H1 (cell line): ENCODE results near the gene EPB42. TPM values are rescaled to one million over a fixed set of nuclear protein-coding genes. Genes with fewer than 3 reads are reported as not detected.
A peak's percentile ranks its signal among the peaks of the same experiment; 100 is the strongest.

Experiments used
- CTCF ChIA-PET: fragments of 300-600 bp; sonication (Branson Sonifier 250); formaldehyde crosslinking; loops from one replicate; lab custom pipeline; 2021; ENCODE audit not compliant: partially characterized antibody; lab: Charles Lee
- POLR2A ChIA-PET: fragments of 300-600 bp; sonication (Branson Sonifier 250); formaldehyde crosslinking; loops from one replicate; lab custom pipeline; 2021; ENCODE audit warnings: inconsistent platforms; ENCODE audit not compliant: partially characterized antibody; lab: Charles Lee
- DNase-seq, 2 experiments: peaks; one replicate each; pipeline versions ENCODE4 v3.0.0 to v3.0.0-alpha.2; 2010 to 2022; ENCODE audit warnings: low spot score in 2 of 2, low read depth in 1 of 2, mixed read lengths in 1 of 2
- FAIRE-seq: peaks from 2 replicates; lab custom pipeline; 2011; peaks lifted over from hg19 to GRCh38; lab: Jason Lieb, UNC
- H2AFZ ChIP-seq: 2 replicates; pipeline ENCODE4 v1.8.1; 2012; ENCODE audit warnings: low read length, inconsistent platforms
- H2AK5ac ChIP-seq: 2 replicates; pipeline ENCODE4 v1.6.1; 2013; ENCODE audit warnings: low read depth, low read length
- H2BK120ac ChIP-seq: replicated peaks from 2 replicates; pipeline ENCODE3; 2013; ENCODE audit warnings: low read depth, low read length, inconsistent platforms
- H2BK12ac ChIP-seq: 2 replicates; pipeline ENCODE4 v1.6.1; 2013; ENCODE audit warnings: low read depth, low read length
- H2BK15ac ChIP-seq: 2 replicates; pipeline ENCODE4 v1.6.1; 2013; ENCODE audit warnings: low read length
- H2BK20ac ChIP-seq: 2 replicates; pipeline ENCODE4 v1.6.1; 2013; ENCODE audit warnings: low read length
- H2BK5ac ChIP-seq: 2 replicates; pipeline ENCODE4 v1.6.1; 2013; ENCODE audit warnings: low read depth, low read length
- H3K14ac ChIP-seq: 2 replicates; pipeline ENCODE4 v1.6.1; 2013; ENCODE audit warnings: inconsistent platforms; ENCODE audit not compliant: insufficient read length
- H3K18ac ChIP-seq: 2 replicates; pipeline ENCODE4 v1.6.1; 2013; ENCODE audit warnings: low read length; ENCODE audit errors: extremely low read depth
- H3K23ac ChIP-seq: 2 replicates; pipeline ENCODE4 v1.6.1; 2013; ENCODE audit warnings: inconsistent platforms; ENCODE audit not compliant: insufficient read length
- H3K23me2 ChIP-seq: 2 replicates; pipeline ENCODE4 v1.6.1; 2013; ENCODE audit warnings: low read depth, low read length
- H3K27ac ChIP-seq: 2 replicates; pipeline ENCODE4 v1.6.1; 2011; ENCODE audit warnings: low read depth, low read length, inconsistent platforms
- H3K27me3 ChIP-seq, 4 experiments: replicated peaks in 1 of 4; 1 replicate in 1 of 4; 2 replicates in 3 of 4; pipeline versions ENCODE4 v1.6.1 to v1.8.1; 2011 to 2013; ENCODE audit warnings: low read length in 3 of 4, mild to moderate bottlenecking in 3 of 4, inconsistent platforms in 2 of 4, mixed read lengths in 2 of 4, moderate library complexity in 1 of 4; ENCODE audit not compliant: control insufficient read depth in 3 of 4, insufficient read depth in 3 of 4; ENCODE audit errors: extremely low read depth in 1 of 4
- H3K36me3 ChIP-seq, 4 experiments: 2 replicates each; pipeline versions ENCODE4 v1.6.1 to v1.8.1; 2011 to 2013; ENCODE audit warnings: mild to moderate bottlenecking in 4 of 4, low read length in 3 of 4, moderate library complexity in 2 of 4, control low read depth in 1 of 4, inconsistent platforms in 1 of 4; ENCODE audit not compliant: insufficient read depth in 4 of 4, control insufficient read depth in 2 of 4
- H3K4ac ChIP-seq: replicated peaks from 2 replicates; pipeline ENCODE3; 2013; ENCODE audit warnings: low read length, low read depth, mixed read lengths, inconsistent platforms; ENCODE audit not compliant: insufficient read length
- H3K4me1 ChIP-seq, 4 experiments: replicated peaks in 1 of 4; 1 replicate in 1 of 4; 2 replicates in 3 of 4; pipeline versions ENCODE4 v1.6.1 to v1.8.1; 2011 to 2013; ENCODE audit warnings: low read length in 3 of 4, inconsistent platforms in 2 of 4, mixed read lengths in 1 of 4; ENCODE audit not compliant: insufficient read depth in 4 of 4, control insufficient read depth in 3 of 4
- H3K4me2 ChIP-seq, 2 experiments: 2 replicates each; pipeline versions ENCODE4 v1.6.1 to v1.8.1; 2011 to 2013; ENCODE audit warnings: low read depth in 2 of 2, low read length in 2 of 2, control low read depth in 1 of 2, inconsistent platforms in 1 of 2, mild to moderate bottlenecking in 1 of 2; ENCODE audit not compliant: insufficient read depth in 1 of 2
- H3K4me3 ChIP-seq, 4 experiments: fragments of 200-600, 300-600 bp in 1 of 4; sonication (generic), shearing (Covaris generic), sonication (Bioruptor Twin) in 1 of 4; 2 replicates each; pipeline versions ENCODE4 v1.5.1 to v1.8.1; 2011 to 2016; ENCODE audit warnings: low read length in 4 of 4, low read depth in 3 of 4, control low read depth in 2 of 4, inconsistent platforms in 2 of 4, mild to moderate bottlenecking in 2 of 4, mixed read lengths in 1 of 4, moderate library complexity in 1 of 4; ENCODE audit not compliant: insufficient read depth in 2 of 4; ENCODE audit errors: extremely low read depth in 1 of 4
- H3K56ac ChIP-seq: replicated peaks from 2 replicates; pipeline ENCODE3; 2013; ENCODE audit warnings: low read depth, mild to moderate bottlenecking, mixed read lengths, low read length, inconsistent platforms; ENCODE audit not compliant: insufficient read length
- H3K79me1 ChIP-seq: 2 replicates; pipeline ENCODE4 v1.6.1; 2013; ENCODE audit warnings: low read depth, low read length, control low read depth
- H3K79me2 ChIP-seq, 2 experiments: 2 replicates each; pipeline versions ENCODE4 v1.6.1 to v1.8.1; 2012 to 2013; ENCODE audit warnings: low read length in 2 of 2, mild to moderate bottlenecking in 2 of 2, inconsistent platforms in 1 of 2; ENCODE audit not compliant: insufficient read depth in 2 of 2, control insufficient read depth in 1 of 2
- H3K9ac ChIP-seq, 4 experiments: replicated peaks in 1 of 4; 1 replicate in 1 of 4; 2 replicates in 3 of 4; pipeline versions ENCODE4 v1.6.1 to v1.8.1; 2011 to 2013; ENCODE audit warnings: low read depth in 3 of 4, low read length in 3 of 4, control low read depth in 2 of 4, mild to moderate bottlenecking in 2 of 4, moderate library complexity in 2 of 4, inconsistent platforms in 1 of 4; ENCODE audit errors: extremely low read depth in 1 of 4
- H3K9me3 ChIP-seq, 2 experiments: 2 replicates each; pipeline versions ENCODE4 v1.6.1 to v1.8.1; 2012 to 2013; ENCODE audit warnings: mild to moderate bottlenecking in 2 of 2, moderate library complexity in 2 of 2, control low read depth in 1 of 2, inconsistent platforms in 1 of 2, low read depth in 1 of 2, low read length in 1 of 2, mixed read lengths in 1 of 2; ENCODE audit not compliant: insufficient read depth in 2 of 2
- H4K20me1 ChIP-seq, 2 experiments: replicated peaks in 1 of 2; 2 replicates each; pipeline versions ENCODE3 to v1.8.1; 2011 to 2013; ENCODE audit warnings: inconsistent platforms in 2 of 2, low read length in 2 of 2, mild to moderate bottlenecking in 1 of 2; ENCODE audit not compliant: insufficient read depth in 2 of 2, control insufficient read depth in 1 of 2
- H4K5ac ChIP-seq: 2 replicates; pipeline ENCODE4 v1.6.1; 2013; ENCODE audit warnings: low read length, low read depth, mixed read lengths, inconsistent platforms; ENCODE audit not compliant: insufficient read length
- H4K8ac ChIP-seq: 2 replicates; pipeline ENCODE4 v1.8.0; 2013; ENCODE audit warnings: mild to moderate bottlenecking, moderate library complexity, low read length, inconsistent platforms; ENCODE audit not compliant: insufficient read depth; ENCODE audit errors: extremely low read depth
- H4K91ac ChIP-seq: replicated peaks from 2 replicates; pipeline ENCODE3; 2013; ENCODE audit warnings: low read length, mixed read lengths, inconsistent platforms; ENCODE audit not compliant: insufficient read length
- CTCF ChIP-seq, 3 experiments: IDR thresholded peaks; 1 replicate in 2 of 3; 2 replicates in 1 of 3; pipeline versions ENCODE4 v1.5.1 to v1.6.1; 2011; ENCODE audit warnings: low read length in 3 of 3, mild to moderate bottlenecking in 3 of 3, inconsistent platforms in 2 of 3, low read depth in 1 of 3, moderate library complexity in 1 of 3; ENCODE audit not compliant: insufficient read depth in 1 of 3; ENCODE audit errors: control extremely low read depth in 1 of 3
- GABPA ChIP-seq: IDR thresholded peaks from 2 replicates; pipeline ENCODE4 v1.6.1; 2011; ENCODE audit warnings: mild to moderate bottlenecking, low read length, moderate library complexity, borderline replicate concordance; ENCODE audit not compliant: insufficient read depth
- RAD21 ChIP-seq, 2 experiments: IDR thresholded peaks in 1 of 2; conservative IDR thresholded peaks in 1 of 2; 2 replicates each; pipeline ENCODE4 v1.6.1; 2011; ENCODE audit warnings: low read depth in 2 of 2, low read length in 2 of 2, improper control_type of control experiment in 1 of 2, inconsistent platforms in 1 of 2, mild to moderate bottlenecking in 1 of 2, moderate library complexity in 1 of 2
- WGBS, 2 experiments: shearing (Covaris generic) in 1 of 2; methylation state at CpG; one replicate each; pipeline versions ENCODE4 v1.1.6 to v1.1.7; 2013 to 2015; ENCODE audit warnings: low lambda C conversion rate in 2 of 2, mixed read lengths in 2 of 2, inconsistent platforms in 1 of 2, low coverage in 1 of 2, missing lambda C conversion rate in 1 of 2; ENCODE audit not compliant: insufficient replicate concordance in 2 of 2, insufficient coverage in 1 of 2, insufficient read length in 1 of 2; ENCODE audit errors: extremely low coverage in 1 of 2, missing lambda C conversion rate in 1 of 2; 5-methylcytosine and 5-hydroxymethylcytosine counted together
- polyA plus RNA-seq, 7 experiments: library from polyadenylated mRNA; depleted of rRNA in 3 of 7; stranded (reverse) in 5 of 7; unstranded in 2 of 7; fragments of >200 nt in 5 of 7; fragments of 200-250 nt in 2 of 7; gene quantifications; 1 replicate in 5 of 7; 2 replicates in 1 of 7; 4 replicates in 1 of 7; pipeline versions ENCODE4 v1.2.1 to v1.2.3, GENCODE V29; 2011 to 2013; ENCODE audit warnings: missing spikeins in 2 of 7, mixed read lengths in 2 of 7
- total RNA-seq: library from RNA; stranded (reverse); fragmentation: NEBNext Ultra II Directional; extraction: Animal tissue kit (Norgen Biotek cat#: 25700); gene quantifications from 2 replicates; pipeline ENCODE4 v1.2.1, GENCODE V29; 2021

EPB42 gene
- total and polyA plus RNA-seq, 2 of the 8 experiments (the other 6 are each of a cell fraction or from before 2014, with no cell fraction given): not detected

GRCh38 chr15:43209059-43209824 is 11.6 kb downstream of the EPB42 start:
- no peaks in the 10 kb centered on the region for H3K9me3 ChIP-seq
- H3K4ac ChIP-seq: no peak overlapping the region
- POLR2A ChIA-PET: interaction anchor here (0.8 kb wide), 1 partner anchor 9 kb away, joined by 3 read pairs; no protein-coding TSS in a partner anchor
- no peak overlapping the region for H2AK5ac ChIP-seq
- no peak for FAIRE-seq
- H3K23me2 ChIP-seq: no peaks in the 10 kb centered on the region
- H4K8ac ChIP-seq: no peak overlapping the region
- no peaks in the 10 kb centered on the region for H3K27me3 ChIP-seq
- H3K9ac ChIP-seq: no peak overlapping the region
- no peaks in the 10 kb centered on the region for H3K79me2 ChIP-seq
- no peak overlapping the region for H4K91ac ChIP-seq
- 85% methylated on average over 13 of the region's 13 CpGs; no CpG with 5 or more reads in 1 of the 2 experiments for WGBS, 2 experiments
- no peak overlapping the region for H3K23ac ChIP-seq
- no peak overlapping the region for H2BK15ac ChIP-seq
- H2BK12ac ChIP-seq: no peak overlapping the region
- no peaks in the 10 kb centered on the region for H3K36me3 ChIP-seq
- H2BK120ac ChIP-seq: no peak overlapping the region
- no peak for DNase-seq
- no peak overlapping the region; a peak in 1 of 4 replicates for H3K4me2 ChIP-seq
- no peaks in the 10 kb centered on the region for H4K20me1 ChIP-seq
- peaks cover 0 to 3% (median 0%) of the 10 kb centered on the region in 4 experiments; a peak in 2 of 7 replicates for H3K4me1 ChIP-seq
- peak overlapping the region; percentile 94 for H2AFZ ChIP-seq
- H2BK20ac ChIP-seq: no peak overlapping the region
- H3K14ac ChIP-seq: no peak overlapping the region
- no peak overlapping the region for H3K27ac ChIP-seq
- H3K56ac ChIP-seq: no peak overlapping the region
- no peak overlapping the region for H3K18ac ChIP-seq
- TF ChIP-seq RAD21 (IDR thresholded peaks at IDR 0.05 in 1 of 2, conservative IDR thresholded peaks at IDR 0.05 in 1 of 2; ENCODE audit: low read depth in 2 of 2, low read length in 2 of 2) (peak; percentile 61 to 68), CTCF (IDR thresholded peaks at IDR 0.05; ENCODE audit: control extremely low read depth in 1 of 3, insufficient read depth in 1 of 3, low read depth in 1 of 3, low read length in 3 of 3) (peak; percentile 58 to 64 (median 61)), GABPA (no peak)
- no peak overlapping the region for H4K5ac ChIP-seq
- no peaks in the 10 kb centered on the region for H3K79me1 ChIP-seq
- CTCF ChIA-PET: interaction anchor here (0.8 to 9.6 kb wide), 15 partner anchors 11 to 137 kb away, joined by 3 to 109 read pairs (median 4); partner anchors contain the start of genes EPB42 and TGM5
- H3K4me3 ChIP-seq: no peak overlapping the region
- H2BK5ac ChIP-seq: no peak overlapping the region
